Measurements from ENCODE around the gene BANP.

Gene BANP

DNA sequence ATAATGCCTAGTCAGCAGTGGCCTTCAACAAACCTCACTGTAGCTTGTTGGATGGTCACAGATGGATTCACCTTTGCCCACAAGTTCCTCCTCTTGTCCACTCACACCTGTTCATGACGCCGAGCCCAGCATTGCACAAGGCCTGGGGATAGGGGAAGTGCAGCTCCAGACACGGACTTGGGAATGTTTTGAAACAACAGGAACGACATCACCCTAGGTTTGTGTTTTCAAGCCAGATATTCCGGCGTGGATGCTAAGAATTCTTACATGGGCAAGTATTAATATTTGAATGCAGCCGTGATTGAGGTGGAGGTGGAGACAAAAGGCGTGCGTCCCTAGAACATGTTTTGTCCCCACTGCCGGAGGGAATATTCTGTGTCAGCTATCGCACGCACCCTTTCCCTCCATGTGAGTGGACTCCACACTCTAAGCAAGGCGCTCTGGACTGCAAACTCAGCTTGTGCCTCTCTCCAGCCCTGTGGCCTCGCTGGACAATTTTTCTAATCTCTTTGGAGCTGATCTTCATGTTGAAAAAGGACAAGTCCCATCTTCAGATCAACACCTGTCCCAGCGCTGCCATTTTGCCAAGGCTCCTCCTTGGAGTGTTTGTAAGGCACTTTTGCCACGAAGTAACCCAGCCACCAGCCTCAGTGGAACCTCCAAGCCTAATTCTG, 2.0 kb upstream of the BANP start:
- DNase-seq = no peak

DNA sequence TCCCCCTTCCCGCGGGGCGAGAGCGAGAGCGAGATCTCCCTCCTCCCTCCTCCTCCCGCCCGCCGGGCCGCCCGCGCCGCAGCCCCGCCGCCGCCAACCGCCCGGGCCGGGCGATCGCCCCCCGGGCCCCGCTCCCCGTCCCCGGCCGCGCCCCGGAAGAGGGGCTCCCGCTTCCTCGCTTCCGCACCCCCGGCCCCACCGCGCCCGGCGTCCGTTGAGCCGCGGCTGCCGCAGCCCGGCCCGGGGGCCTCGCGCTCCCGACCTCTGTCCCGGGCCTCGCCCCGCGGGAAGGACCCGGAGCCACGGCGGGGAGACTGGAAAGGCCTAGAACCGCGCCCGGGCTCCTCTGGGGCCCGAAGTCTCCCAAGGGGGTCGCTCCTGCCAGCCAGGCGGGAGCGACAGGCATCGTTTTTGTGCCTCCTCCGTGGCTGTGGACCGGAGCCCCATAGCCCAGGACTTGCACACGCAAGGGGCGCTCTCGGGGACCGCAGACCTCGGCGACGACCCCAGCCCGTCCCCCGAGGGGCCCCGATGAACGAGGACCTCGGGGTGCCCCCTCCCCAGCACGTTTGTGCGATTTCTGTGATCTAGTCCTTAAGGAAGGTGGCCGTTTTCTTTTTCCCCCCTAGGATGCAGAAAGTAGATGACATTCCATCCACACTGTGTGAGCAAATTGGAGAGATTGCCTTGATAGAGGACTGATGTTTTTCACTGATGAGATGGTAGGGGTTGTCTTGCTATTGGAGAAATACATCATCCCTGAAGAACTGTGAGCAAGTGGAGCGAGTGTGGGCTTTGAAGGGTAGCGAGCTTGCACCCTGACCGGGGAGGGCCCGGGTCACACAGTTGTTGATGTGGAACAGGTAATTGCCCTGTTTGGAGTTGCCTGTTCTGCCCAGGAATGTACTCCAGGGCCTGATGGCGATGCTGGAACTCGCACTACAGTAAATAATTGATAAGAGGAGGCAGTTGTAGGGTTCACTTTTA, 611 bp downstream of the BANP start:
- no peak for DNase-seq

DNA sequence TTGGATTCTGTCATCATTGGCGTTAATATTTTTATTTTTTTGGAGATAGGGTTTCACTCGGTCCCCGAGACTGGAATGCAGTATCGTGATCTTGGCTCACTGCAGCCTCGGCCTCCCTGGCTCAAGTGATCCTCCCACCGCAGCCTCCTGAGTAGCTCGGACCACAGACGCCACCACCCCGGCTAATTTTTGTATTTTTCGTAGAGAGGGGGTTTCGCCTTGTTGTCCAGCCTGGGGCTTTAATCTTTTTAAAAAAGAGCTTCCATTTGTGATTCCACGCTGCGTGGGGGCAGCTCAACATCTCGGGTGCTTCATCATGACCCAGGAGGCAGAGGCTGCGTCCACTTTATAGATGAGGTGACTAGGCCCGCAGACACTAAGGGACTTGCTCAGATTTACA, 1.5 kb downstream of the BANP start:
- no peak for DNase-seq

DNA sequence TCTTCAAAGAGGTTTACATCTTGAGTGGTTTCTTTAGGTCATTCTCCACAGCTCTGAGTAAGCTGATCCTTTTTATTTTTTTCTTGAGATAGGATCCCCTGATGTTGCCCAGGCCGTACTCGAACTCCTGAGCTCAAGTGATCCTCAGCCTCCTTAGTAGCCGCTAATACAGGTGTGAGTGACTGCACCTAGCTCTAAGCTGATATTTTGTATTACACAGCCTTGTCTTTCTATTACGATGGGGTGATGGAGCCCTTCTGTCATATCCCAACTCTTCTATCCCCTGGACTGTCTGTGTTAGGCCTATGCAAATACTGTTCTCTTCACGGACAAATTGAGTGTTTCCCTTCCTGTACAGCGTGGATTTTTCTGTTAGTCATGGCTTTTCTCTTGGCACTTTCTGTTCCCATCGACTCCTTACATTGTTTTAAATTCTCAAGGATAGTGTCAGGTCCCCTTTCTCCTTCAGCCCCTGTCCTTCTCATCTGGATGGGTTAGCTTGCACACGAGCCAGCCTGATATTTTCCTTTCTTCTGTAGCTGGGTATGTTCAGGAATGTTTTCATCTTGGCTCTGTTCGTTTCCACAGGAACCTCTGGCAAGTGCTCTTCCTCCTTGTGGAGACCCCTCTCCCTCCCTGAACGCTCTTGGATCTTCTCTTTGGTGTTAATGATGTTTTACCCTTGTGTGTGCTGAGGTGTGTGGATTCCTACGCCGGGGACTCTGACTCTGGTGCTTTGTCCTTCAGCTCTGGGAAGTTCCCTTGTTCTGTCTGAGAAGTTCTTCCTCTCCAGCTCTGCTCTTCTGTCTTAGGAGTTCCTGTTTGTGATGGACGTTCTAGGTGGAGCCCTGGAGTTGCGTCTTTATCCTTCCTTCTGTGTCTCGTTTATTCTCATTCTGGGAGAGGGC, 2.3 kb downstream of the BANP start:
- DNase-seq = no peak

DNA sequence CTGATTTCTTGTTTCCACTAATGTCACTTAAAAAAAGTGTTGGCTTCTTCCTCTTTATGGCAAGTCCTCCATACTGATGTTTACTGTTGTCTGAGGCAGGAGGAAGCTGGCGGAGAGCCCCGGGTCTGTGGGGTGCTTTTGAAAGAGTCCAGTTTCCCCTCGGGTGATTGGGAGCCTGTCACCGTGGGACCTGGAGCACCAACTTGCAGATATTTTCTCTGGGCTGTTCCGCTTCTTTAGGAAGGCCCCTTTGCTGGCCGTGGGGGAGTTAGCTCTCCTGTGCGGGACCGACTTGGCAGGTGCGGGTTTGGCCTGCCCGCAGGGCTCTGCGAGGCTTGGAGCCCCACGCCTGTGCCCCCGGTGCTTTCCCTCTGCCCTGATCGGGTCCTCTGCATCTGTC, 3.1 kb downstream of the BANP start:
- no peak for DNase-seq

DNA sequence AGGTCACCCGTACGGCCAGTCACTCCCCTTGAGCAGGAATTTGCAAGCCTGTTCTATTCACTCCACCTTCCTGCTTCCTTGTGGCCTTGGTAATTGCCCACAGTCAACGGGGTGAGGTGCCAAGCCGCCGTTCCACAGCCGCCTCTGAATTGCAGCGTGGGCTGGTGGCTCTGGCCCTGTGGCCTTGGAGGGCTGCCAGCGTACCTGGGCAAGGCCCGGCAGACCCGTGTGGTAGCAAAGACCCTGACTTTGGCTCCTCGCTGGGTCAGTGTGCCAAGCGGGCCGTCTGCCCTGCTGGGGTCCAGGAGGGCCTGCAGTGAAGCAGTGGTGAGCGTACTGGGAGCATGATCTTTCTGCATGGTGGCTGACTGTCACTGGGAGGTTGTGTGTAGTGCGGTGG, 3.6 kb downstream of the BANP start:
- no peak for DNase-seq

DNA sequence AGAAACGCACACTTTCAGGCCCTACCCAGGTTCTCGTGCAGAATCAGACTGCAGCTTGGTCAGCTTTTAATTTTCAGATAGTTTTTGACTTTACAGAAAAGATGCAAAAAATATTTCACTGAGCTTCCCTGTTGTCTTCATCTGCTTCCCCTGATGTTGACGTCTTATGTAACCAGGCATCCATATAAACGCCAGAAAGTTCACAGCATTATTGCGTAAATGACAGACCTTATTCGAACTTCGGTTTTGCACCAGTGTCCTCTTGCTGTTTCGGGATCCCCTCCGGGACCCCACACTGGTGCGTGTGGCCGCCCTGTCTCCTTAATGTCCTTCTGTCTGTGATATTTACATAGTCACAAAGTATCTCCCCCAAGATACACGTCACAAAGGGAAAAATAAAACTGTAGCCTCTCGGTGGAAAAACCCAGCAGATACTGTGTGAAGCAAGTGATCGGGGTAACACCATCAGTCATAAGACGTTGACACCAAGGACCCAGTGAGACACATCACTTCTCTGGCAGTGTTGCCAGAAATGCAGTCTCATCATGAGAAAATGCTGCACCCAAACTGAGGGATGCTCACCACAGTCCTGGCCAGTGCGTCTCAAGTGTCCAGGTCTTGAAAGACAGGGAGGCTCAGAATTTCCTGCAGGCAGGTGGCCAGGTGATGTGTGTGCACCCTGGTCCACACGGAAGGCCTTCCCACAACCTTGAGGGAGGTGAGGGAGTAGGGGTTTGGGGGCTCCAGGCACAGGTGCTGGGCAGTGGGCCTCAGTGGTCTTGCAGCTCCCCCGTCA, 4.3 kb downstream of the BANP start:
- DNase-seq = no peak

DNA sequence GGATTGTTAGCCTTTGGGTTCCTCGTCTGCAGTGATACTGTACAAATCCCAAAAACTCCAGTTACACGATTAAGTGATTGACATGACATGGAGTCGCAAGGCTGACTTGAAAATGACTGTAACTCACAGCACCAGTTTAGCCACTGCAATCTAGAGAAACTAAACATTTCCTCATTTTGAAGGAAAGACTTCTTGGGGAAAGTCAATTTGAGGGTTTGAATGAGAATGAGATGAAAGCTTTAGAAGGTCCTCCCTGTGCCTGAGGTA, 4.8 kb downstream of the BANP start:
- DNase-seq = no peak

DNA sequence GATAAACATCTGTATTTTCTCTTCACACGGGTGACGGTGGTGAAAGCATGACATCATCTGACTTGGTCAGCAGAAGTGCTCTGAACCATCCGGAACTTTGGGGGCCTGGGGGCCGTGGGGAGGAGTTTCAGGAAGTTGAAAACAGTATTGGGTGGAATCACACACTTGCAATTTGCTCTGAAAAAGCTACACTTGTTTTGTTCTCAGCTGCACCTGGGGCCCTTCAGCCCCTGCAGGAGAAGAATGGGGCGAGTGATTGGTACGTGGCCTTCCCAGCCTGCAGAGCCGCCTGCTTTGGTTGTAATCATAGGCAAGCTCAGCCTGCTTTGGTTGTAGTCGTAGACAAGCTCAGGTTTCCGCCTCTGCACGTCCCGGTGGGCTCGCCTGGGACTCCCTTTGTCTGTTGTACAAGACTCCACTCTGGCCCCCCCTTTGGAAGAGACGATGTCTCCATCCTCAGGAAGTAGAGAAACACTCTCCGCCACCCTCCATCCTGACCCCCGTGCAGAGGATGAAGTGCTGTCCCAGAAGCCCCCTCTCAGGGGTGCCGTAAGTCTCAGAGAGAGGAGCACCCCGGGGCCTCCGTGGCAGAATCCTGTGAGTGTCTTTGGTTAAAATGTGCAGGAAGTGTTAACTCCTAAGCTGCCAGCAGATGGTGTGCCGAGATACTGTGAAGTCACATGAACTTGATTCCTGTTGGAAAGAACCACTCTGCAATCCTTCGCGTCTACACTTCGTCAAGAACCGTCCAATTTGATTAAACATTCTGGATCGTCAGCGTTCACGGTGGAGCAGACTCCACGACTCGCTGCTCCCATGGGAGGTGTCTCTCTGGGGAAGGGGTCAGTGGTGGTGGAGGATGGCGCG, 5.4 kb downstream of the BANP start:
- peak; percentile 73 for DNase-seq

DNA sequence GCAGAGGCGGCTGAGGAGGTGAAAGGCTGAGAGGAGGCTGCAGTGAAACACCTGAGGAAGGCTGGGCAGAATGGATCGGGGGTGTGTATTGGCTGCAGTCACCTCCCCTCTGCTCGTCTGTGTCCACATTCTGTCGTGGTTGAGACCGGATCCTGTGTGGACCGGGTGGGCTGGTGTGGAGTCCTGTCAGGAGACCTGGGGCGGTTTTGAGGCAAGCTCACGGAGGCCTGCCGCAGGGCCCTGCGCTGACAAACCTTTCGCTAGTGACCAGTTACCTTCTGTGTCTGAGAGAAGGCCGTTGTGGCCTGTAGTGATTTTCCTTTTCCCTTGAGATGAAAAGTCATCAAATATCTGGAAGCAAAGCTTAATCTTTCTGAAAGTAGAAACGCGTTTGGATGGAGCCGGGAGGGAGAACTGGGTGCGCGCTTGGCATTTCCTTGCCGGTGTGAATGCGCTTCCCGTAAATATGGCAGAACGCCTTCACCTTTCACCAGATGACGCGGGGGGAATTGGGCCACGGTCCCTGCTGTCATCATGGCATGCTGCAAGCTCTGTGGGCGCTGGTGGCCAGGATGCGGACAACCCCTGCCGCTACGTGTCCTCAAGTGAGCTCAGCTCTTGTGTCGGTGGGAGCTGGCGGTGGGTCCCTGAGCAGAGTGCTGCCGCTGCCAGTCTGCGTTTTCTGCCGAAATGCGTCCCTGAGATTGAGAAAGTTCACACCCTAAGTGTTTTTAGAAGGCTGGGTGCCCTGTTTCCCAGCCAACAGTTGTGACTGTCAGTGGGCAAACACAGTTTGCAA, 6.3 kb downstream of the BANP start:
- no peak for DNase-seq

DNA sequence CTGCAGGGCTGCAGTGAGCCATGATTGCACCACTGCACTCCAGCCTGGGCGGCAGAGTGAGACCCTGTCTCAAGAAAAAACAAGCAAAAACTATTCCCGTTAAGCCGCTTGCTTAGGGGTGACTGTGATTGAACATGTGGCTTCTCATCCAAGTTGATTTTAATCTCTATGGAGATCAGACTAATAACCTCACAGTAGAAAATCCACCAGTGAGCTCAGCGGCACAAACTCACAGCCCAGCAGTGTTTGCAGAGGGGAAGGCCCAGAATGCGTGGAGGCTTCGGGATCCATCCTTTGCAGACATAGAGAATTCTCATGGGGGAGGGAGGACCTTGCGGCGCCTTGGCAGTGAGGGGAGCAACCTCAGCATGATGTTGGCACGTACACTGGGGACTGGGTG, 7.4 kb downstream of the BANP start:
- DNase-seq = no peak

DNA sequence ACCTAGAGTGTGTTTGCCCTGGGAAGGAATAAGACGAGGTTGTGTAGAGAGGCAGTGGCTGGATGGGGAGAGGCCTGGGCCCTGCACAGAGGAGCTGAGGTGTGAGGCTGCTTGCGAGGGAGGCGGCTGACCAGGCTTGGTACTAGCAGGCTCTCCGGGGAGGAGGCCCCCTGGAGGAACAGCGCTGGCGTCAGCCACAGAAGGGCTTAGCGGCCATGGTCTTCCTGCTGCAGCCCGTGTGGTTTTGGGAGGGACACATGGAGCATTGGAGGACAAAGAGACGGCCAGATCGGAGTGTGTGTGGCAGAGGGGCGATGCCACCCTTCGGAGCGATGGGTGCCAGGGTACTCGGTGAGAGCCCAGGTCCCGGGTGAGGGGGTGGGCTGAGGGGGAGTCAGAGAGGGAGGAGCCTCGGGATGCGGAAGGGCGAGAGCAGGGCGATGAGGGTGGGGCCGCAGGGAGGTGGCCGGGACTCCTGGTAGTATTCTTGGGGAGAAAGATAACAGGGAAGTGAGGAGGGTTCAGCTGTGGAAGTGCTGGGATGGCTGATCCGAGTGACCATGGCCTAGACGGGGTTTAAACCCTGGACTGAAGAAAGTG, 8.3 kb downstream of the BANP start:
- no peak for DNase-seq

DNA sequence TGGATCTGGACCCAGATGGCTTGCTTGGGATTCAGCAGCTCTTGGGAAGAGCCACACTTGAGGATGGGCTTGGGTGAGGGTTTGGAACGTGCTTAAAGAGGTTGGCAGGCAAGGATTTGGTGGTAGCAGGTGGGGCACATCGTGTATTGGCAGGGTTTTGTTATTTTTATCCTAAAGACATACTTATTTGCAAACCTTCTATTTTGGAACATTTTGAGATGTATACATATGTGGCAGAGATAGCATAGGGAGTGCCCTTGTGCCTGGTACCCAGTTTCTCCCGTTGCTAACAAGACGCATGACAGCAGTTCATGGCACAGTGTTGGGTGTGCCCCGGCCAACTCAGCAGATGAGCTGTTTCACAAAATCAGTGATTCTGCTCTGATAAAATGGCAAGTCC, 9.1 kb downstream of the BANP start:
- no peak for DNase-seq

DNA sequence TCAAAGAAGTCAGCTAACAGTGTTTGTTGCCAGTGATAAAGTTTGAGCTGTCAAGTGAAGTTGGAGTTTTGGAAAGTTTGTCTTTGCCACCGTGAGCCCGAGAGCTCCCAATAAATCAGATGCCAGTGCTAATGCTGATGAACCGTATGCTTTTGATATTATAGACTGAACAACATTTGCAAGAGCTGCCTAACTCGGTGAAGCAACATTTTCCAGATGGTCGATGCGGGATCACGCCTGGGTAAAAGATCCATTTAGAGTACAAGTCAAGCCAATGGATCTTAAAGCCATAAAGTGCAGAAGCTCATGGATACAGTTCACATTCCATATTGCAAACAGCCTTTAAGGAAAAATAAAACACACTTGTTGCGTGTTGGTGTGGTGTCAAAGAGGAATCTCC, 9.6 kb downstream of the BANP start:
- no peak for DNase-seq

DNA sequence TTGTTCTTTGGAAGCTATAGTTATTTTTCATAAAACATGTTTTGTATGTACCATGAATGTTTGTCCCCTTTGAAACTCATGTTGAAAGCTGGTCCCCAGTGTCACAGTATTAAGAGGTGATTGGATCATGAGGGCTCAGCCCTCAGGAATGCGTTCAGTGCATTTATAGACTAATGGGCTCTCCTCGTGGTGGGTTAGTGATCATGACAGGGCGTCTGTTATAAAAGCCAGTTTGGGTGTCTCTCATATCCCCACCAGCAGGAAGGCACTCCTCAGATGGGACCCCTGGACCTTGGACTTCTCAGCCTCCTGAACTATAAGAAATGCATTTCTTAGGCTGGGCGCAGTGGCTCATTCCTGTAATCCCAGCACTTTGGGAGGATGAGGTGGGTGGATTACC, 10.4 kb downstream of the BANP start:
- no peak for DNase-seq

DNA sequence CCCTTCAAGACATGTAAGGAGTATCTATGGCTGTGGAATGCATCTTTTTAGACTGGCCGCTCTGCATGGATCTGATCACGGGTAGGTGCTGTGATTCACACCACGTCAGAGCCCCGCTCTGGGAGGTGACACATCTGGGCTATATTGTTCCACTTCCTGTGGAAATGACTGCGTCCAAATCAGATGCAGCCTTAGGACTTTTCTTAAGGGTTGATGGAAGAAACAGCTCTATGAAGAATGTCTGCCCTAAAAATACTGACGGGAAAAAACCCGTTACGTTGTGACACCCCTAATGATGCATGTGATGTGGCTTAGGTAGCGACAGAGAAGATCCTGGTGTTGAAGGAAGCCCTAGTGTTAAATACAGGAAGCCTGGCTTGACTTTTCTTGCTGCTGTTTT, 12.2 kb downstream of the BANP start:
- DNase-seq = peak; percentile 57

DNA sequence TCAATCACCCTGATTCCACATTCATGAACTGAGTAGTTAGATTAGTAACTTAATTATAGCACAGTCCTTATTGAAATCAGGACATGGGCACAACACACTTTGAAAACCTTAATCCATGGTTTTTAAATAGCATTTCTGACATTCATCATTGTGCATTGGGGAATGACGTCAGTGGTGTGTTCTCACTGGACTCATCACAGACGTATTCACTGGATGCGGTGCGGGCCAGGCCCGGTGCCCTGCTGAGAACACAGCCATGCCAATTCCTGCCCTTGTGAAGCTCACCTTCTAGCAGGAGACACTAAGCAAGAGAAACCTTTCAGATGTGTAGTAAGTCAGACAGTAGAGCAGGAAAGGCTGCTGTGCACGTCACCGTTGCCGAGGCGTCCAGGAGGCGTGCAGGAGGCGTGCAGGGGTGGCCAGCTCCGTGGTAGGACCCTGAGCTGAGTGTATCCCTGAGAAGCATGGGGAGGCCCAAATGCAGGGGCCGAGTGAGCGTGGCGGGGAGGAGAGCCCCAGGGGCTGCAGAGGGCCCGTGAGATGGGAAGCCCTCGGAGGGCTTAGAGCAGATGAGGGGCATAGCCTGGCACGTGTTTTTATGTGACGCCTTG, 12.9 kb downstream of the BANP start:
- DNase-seq = no peak

DNA sequence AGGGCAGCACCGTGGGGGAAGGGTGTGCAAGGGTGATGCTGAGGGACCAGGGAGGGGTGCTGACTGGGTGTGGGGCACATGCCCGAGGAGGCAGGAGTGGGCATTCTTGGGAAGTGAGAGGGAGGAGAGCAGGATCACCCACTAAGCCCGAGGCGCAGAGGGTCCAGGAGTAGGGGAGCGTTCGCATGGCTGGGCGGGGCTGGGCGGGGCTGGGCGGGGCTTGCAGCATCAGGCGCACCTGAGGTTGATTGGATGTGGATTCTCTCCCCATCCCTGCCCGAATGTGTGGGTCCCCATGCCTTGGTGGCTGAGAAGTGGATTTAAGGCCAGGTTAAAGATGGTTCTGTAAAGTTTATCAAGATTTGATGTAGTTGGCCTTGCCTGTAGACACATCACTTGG, 14.2 kb downstream of the BANP start:
- DNase-seq = no peak

DNA sequence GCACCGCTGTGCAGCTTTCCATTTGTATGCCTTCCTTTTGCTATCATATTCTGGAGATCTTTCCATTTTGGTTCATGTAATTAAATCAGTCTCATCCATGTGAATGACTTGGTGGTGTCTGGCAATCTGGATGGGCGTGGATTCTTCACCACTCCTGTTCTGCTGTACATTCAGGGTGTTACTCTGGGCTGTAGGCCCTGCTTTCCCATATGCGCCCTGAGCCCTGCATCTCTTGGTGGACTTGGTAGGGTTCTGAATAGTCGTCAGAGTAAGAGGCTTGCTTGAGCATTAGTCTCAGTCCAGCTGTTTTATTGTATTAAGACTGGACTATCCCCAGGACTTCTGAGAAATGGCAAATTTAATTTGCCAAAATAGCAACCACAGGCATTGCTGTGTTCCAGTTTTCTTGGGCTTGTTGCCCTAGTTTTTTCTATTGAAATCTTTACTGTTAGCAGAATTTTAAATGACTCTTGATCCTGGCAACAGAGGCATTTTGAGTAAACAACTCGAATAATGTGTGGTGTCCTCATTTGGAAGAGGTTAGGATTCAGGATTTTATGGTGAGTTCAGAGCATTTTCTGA, 14.9 kb downstream of the BANP start:
- DNase-seq = no peak

Data from effector CD4-positive, alpha-beta T cell (primary cell).